Hematopoietic multipotent progenitor cell treated with erythropoietin and hydrocortisone succinate and interleukin-3 and kit ligand, for 6 days (in vitro differentiated cells): Measurements from ENCODE around the gene ZC3HAV1L.
"Not testable (repeated sequence)": the region's sequence is repeated elsewhere in the genome, so short reads cannot be mapped to it uniquely, and the experiment has no call there.

Source experiments
- DNase-seq: peaks from one replicate; pipeline ENCODE4 v3.0.0-alpha.2; 2015

Gene ZC3HAV1L

DNA sequence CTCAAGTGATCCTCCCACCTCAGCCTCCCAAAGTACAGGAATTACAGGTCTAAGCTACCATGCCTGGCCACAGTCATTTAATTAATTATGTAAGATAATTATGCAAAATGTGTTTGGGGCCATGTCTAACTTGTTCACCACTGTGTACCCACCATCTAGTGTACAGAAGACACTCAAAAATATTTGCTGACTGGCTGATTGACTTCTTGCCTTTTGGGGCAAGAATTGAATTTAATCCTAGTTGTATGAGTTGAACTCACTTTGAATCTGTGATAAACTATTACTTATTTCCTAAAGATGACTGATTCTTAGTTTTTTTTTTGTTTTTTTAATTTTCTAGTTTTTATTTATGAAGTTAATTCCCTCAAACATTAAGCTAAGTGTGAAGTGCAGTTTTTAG is 15.8 kb upstream of the ZC3HAV1L start:
- no peak for DNase-seq

DNA sequence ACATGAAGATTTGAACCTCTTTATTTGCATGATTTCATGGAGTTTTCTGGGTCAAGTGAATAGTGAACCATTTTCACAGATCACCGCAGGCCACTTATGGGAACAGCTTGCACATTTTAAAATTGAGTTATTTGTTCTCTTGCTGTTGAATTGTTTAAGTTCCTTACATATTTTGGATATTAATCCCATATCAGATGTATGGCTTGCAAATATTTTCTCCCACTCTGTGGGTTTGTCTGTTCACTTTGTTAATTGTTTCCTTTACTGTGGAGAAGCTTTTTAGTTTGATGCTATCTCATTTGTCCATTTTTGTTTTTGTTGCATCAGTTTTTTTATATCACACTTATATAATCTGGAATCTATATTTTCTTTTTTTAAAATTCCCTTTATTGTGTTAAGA is 14.1 kb upstream of the ZC3HAV1L start:
- no peak for DNase-seq

DNA sequence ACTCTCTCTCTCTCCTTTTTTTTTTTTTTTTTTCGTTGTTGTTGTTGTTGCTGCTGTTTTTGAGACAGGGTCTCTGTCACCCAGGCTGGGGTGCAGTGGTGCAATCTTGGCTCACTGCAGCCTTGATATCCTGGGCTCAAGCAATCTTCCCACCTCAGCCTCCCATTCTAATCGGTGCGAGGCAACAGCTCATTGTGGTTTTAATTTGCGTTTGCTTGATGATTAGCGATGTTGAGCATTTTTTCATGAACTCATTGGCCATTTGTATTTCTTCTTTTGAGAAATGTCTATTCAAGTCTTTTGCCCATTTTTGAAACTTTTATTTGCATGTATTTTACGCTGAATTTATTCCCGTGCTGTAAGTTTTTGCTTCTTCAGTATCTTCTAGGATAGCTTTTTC is 13.3 kb upstream of the ZC3HAV1L start:
- peak; percentile 60 for DNase-seq

DNA sequence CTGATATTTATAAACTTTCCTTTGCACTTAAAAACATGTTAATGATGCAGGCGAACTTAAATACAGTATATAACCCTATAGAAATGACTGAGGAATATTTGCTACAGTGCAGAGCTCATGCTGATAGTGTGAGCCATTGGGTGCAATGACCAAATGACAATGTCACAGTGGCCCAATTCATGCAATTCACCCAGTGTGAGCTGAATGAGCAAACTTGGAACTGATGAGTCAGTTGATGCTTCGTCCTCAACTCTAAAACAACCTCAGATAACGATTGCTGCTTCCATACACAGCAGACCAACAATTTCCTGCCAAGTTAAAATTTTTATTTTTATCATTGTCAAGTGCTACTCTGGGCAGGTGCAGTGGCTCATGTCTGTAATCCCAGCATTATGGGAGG is 12.1 kb upstream of the ZC3HAV1L start:
- DNase-seq: peak; percentile 59

DNA sequence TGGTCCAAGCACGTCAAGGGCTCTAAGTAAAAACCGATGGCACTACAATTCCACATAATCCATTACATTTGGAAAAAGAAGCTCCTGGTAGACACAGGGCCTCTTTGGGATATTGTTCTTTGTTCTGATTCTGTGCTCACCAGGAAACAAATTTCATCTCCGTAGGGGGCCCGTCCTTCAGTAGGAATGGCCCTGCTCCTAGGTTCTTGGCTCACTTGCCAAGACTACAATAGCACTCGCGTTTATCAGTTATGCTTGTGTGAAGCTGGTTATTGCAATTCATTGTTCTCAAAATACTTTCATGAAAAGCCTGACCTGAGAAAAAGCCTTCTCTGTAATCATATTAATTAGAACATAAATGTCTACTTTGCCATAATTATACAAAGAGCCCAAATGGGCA is 10.3 kb upstream of the ZC3HAV1L start:
- DNase-seq: no peak

DNA sequence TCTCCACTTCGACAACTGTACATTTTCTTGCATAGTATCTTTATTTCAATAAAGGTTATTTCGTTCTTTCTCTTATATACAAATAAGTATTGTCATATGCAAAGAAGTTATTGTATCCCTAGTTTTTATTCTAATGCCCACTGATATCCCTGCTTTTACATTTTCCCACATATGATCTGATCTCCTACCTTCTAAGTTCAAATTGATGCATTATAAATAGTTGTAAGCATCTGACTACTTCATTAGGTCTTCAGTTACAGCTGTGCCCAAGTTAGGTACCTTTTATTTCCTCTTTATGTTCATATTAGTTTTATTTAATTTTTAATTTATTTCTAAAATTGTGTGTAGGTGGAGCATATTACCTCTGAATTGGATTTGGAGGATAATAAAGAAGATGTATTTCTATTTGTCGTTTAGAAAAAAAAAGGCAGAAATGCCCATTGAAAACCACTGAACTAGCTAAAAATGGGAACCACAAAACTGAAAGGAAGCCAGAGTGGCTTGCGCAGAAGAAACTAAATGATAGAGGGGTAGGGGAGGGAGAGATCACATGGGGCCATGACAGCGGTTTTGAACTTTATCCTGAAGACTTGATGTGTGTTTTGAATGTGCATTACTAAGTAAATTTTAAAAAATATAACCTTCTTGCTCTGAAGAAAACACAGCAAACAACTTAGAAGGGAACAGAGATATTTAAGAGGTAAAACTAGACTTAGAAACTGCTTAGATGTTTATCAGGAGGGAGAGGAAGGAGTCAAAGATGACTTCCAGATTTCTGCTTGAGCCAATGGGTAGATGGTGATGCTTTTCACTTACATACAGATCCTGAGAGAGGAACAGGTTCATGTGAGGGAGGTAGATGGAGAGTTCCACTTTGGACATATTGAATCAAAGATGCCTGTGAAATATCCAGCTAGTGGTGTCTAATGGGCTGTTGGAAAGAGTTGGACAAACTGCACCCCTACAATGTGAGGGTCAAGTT is 9.3 kb upstream of the ZC3HAV1L start:
- DNase-seq: peak; percentile 84

DNA sequence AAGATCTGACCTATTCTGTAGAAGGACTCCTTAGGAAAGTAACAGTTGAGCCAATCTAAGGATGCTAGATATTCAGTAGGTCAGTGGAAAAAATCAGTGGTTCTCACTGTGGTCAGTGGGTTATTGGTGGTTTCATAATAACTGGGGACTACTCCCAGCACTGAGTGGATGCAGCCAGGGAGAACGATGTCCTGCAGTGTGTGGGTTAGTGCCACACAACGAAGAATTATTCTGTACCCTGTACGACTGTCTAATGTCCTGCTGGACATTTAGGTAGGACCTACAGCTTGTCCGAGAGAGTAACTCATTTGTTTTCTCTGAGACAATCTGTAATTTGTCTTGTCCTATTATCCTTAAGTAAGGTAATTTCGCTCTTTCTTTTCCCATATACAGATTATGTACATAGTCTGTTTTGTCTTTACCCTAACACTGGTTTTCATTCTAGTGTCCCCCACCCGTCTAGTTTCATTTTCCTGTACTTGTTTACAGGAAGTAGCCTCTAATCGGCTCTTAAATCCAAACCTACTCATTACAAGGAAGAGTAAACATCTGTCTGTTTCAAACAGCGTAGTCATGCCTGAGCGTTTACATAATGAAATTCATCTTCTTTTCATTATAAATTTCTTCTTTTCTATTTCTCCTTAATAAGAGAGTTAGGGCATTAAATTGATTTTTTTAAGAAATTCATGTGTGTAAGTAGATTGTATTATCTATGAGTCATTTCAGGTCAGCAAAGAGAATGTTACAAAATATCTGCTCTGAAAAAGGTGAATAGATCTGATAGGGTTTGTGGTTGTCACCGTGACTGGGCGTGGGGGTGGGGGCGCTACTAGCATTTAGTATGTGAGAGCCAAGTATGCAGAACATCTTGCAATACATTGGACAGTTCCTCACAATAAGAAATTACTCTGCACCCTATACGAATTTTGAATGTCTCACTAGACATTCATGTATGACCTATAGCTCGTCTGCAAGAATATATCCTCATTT is 8.3 kb upstream of the ZC3HAV1L start:
- DNase-seq: peak; percentile 96

DNA sequence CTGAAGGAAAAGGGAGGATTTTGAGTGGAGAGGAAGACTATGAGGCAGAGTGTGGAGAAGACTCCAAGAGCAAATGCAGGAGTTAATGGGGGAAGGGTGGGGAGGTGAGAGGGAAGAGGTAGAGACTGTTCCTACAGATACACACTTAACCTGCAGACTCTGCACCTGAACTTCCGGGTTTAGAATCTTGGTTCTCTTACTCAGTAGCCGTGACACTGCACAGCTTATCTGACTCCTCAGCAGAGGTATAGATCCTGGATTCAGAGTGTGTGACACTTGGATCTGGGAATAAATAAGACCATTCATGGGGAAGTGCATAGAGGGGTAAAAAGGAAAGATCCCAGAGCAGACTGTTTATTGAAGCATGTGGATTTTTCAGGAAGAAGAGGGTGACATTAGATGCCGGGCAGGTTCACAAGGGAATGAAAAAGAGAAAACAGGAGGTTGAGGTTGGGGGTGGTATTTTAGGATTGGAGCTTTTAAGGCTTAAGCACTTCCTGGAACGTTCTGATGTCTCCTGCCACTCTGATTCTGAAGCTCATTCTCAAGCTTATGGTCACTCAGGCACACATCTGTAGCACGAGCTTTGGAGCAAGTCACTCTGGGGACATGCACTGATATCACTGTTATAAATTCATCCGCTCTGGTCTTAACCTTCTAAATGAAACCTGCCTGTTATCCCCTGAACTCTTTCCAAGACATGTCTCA is 5.7 kb upstream of the ZC3HAV1L start:
- no peak for DNase-seq

DNA sequence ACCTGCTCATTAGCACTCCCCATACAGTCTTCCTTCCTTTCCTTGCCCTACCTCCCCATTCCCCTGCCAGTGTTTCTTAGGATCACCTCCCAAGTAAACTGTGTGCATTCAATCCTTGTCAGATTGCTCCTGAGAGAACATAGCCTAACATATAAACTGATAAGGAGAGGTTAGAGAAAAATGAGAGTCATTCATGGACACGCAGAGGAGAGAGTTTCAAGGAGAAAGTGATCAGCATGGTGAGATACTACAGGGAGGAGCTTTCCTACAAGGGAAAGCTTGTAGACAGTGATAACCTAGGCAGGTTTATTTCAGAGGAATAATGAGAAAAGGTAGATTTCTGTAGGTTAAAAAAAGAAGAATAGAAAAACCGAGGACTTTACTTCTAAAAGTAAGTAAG is 2.8 kb upstream of the ZC3HAV1L start:
- DNase-seq: peak; percentile 40

DNA sequence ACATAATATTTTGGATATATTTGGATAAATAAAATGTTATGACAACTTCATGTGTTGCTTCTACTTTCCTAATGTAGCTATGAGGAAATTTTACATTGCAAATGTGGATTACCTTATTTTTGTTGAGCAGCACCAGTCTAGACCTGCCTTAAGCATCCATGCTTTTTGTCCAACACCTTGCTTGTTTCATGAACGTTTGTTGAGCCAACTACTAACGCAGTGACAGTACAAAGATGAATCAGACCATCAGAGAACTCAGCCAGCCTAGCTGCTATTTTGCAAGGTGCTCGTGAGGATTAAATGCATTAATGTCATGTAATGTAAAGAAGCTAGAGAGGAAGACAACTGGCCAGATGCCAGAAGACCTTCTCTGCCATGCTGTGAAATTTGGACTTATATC is 1.1 kb upstream of the ZC3HAV1L start:
- DNase-seq: peak; percentile 37

DNA sequence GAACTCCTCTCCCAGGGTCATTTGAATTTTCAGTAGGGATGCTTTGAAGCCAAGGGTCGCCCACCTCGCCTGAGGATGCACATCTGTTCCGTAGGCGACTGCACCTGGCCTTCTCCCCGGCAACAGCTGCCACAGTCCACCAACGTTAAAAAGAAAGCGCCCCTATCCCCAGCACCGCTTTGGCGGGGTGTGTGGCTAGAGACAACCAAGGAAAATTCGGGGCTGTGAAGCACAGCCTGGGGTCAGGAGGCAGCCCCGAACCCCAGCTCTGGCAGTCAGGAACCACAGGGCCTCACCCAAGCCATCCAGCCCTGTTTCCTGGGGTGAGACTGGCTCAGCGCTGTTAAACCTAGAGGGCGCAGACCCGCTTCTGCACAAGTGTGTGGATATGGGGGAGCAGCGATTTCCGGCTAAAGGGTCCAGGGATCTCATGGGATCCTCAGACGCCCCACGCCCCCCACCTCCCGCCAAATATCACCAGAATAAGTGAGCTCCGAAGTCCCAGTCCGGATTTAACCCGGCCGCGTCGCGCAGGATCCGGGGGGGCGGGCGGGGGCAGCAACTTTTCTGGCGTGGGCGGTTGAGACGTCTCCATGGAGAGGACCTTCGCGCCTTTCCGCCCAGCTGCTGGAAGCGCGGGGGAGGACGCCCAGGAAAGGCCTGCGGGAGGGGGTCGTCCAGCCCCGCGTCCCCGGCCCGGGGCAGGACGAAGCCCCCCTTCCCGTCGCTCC is 822 bp downstream of the ZC3HAV1L start:
- DNase-seq: peak; percentile 82

DNA sequence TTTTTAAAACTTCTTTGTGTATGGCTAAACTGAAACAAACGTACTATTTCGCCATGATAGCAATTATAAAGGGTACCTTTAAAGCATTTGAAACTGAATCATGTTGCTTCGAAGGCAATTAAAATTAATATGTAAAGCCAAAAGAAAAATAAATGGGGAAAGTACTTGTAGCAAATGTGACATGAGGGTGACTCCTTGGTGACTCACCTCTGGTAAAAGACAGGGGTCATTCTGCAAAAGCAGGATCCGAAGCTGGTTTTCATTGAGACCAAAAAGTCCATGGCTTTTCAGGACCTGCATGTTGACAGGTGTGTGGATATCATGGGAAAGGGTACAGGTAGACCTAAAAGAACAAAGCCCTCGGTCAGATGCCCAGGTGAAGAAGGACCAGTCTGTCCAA is 1.5 kb downstream of the ZC3HAV1L start:
- DNase-seq: no peak

DNA sequence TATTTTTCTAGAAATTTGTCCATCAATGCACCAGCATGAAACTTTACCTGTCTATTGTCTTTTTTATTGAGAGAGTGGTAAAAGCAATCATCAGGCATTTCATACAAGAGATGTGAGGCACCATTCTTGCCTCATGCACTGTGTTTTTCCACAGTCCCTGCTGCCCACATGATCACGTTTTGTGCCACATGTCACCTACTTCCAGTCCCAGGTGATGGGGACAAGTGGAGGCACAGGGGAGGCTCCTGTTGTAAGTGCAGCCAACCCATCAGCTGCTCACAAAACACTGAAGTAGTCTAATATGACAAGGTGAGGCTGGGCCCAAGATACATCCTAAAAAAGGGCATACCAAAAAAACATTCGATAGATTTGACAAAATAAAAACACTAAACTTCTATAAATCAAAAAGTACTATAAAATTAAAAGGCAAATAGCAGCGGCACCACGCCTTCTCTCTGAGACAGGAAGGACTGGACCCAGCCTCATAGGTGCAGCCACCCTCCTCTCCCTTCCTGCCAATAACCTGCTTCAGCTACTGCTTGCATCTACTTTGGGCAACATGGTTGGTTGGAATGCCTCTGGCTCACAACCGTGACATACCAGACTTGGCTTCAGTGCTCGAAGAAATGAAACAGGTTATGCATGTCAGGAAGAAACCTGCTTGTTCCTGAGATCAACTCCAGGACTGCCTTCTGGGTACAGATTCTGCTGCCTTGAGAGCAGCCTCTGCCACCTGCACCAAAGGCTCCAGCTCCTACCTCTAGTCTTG is 2.3 kb downstream of the ZC3HAV1L start:
- no peak for DNase-seq

DNA sequence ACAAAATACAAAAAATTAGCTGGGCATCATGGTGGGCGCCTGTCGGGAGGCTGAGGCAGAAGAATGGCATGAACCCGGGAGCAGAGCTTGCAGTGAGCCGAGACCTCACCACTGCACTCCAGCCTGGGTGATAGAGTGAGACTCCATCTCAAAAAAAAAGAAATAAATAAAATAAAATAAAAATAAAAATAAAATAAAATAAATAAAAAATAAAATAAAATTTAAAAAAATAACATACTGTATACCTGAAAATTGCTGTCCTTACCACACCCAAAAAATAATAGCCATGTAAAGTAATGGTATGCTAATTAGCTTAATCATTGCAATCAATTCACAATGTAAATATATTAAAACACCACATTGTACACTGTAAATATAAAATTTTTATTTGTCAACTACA is 3.4 kb downstream of the ZC3HAV1L start:
- no peak for DNase-seq

DNA sequence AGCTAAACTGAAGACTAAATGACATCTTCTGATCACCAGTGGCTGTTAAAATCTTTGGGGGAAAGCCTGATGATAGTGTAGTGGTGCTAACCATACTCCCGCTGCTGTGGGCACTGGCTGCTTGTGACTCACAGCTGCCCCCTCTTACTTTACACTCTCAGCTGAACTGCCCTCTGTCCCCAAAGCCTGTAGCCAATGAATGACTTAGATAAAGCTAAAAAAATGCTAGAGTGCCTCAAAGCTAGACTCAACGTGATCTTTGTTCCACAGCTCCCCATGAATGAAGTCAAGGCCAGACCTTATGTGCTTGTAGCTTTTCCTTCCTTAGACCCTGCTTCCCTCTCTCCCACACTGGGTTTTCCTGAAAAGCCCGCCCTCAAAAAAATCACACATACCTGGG is 6.5 kb downstream of the ZC3HAV1L start:
- DNase-seq: no peak

DNA sequence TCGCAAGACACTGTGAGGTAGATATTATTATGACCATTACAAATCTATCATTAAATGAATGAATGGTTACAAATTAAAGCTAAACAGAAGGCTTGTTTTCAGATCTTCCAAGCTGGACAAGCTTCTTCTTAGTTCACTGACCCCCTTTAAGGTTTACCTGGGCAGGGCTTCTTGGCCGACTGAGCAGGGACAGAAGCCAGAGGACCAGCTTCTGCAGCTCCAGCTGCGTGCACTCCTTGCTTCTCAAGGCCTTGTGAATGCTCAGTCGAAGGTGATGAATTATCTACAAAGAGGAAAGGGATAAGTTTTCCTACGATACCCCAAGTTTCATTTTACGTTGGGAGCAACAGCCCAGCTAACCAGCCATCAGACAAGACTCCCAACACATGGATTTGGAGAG is 9.3 kb downstream of the ZC3HAV1L start:
- no peak for DNase-seq

DNA sequence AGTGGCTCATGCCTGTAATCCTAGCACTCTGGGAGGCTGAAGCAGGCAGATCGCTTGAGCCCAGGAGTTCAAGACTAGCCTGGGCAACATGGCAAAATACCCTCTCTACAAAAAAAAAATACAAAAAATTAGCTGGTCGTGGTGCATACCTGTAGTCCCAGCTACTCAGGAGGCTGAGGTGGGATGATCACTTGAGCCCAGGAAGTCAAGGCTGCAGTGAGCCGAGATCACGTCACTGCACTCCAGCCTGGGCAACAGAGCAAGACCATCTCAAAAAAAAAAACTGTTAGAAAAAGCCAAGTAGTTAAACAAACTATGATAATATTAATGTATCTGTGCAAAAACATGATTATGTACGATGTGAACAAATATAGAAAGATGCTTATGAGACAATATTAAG is 10.0 kb downstream of the ZC3HAV1L start:
- not testable (repeated sequence) for DNase-seq

DNA sequence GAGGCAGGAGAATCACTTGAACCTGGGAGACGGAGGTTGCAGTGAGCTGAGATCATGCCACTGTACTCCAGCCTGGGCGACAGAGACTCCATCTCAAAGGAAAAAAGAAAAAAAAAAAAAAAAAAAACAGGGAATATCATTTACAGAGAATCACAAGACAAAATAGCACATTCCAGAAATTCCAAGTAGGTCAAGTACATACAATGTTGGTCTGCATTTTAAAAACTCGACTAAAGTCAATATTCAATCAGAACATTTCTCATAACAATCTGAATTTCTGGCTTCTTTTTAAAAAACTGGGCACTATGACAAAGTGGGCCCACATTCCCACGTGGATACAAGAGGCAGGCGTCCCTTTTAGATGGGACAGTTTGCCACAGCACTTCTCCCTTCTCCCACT is 12.8 kb downstream of the ZC3HAV1L start:
- DNase-seq: no peak

DNA sequence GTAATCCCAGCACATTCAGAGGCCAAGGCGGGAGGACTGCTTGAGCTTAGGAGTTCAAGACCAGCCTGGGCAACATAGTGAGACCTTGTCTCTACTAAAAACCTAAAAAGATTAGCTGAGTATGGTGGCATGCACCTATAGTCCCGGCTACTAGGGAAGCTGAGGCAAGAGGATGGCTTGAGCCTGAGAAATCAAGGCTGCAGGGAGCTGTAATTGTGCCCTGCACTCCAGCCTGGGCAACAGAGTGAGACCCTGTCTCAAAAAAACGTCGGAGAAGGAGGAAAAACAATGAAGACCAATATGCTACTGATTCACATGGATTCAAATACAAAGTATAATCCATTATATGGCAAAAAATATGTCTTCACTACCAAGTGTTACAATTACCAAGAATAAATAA is 13.6 kb downstream of the ZC3HAV1L start:
- DNase-seq: no peak

DNA sequence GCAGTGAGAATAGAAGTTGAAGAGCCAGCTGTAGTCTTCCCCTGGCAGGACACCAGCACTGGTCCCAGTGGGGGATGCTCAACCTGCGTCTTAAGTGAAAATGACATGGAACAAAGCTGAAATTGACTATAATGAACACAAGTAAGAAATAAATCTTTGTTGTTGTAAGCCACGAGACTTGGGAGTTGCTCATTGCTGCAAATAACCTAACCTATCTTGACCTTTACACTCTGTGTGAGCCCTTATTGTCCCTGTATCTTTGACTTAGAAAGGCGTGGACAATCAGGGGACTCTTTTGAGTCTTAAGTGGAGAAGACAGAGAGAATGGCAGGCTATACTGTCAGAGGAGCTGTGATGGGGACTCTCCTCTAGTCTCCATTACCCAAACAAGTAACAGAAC is 16.9 kb downstream of the ZC3HAV1L start:
- no peak for DNase-seq

DNA sequence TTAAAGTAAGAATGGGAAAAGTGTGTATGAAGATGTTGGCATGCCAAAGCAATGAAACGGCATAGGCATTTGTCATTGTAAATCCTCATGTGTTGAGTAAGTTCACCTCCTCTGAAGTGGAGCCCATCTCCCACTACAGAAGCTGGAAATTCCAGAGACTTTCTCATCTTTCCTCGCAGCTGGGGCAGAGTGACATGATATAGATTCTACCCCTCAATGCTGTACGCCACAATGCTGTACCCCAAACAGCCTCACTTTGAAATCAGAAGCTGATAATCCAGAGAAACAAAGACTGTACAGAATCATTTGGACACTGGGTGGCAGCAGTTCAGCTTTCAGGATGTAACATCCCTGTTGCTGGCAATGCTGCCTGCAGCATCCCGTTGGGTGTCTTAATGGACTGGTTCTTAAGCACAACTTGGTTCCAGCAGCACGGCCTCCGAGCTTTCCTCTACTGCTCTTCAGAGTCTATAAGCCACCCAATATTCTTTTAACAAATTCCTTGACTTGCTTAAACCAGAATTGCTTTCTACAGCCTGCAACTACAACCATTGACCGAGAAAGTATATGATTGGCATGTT is 18.8 kb downstream of the ZC3HAV1L start:
- peak; percentile 91 for DNase-seq
